Neural progenitor cell (in vitro differentiated cells): Measurements from ENCODE around the gene CAPN12. TPM values are rescaled to one million over a fixed set of nuclear protein-coding genes. Genes with fewer than 3 reads are reported as not detected.

Source experiments
- DNase-seq: peaks from one replicate; pipeline ENCODE4 v3.0.0-alpha.2; 2016; ENCODE audit warnings: low spot score
- H2AFZ ChIP-seq: fragments of 200-600 bp; sonication (generic); replicated peaks from 2 replicates; pipeline ENCODE4 v1.6.1; 2016; ENCODE audit warnings: antibody characterized with exemption
- H3F3A ChIP-seq: fragments of 200-600 bp; sonication (generic); 2 replicates; pipeline ENCODE4 v1.6.1; 2016; ENCODE audit warnings: antibody characterized with exemption, low read depth
- H3K27ac ChIP-seq: fragments of 200-600 bp; sonication (generic); 2 replicates; pipeline ENCODE4 v1.5.1; 2016; ENCODE audit warnings: mild to moderate bottlenecking
- H3K27me3 ChIP-seq: fragments of 200-600 bp; sonication (generic); 2 replicates; pipeline ENCODE4 v1.6.1; 2016; ENCODE audit warnings: mild to moderate bottlenecking, moderate library complexity
- H3K36me3 ChIP-seq: fragments of 200-600 bp; sonication (generic); 2 replicates; pipeline ENCODE4 v1.5.1; 2016
- H3K4me1 ChIP-seq: fragments of 200-600 bp; sonication (generic); 2 replicates; pipeline ENCODE4 v1.6.1; 2016; ENCODE audit warnings: mixed run types
- H3K4me2 ChIP-seq: fragments of 200-600 bp; sonication (generic); 2 replicates; pipeline ENCODE4 v1.6.1; 2016
- H3K4me3 ChIP-seq: fragments of 200-600 bp; sonication (generic); 2 replicates; pipeline ENCODE4 v1.5.1; 2016
- H3K79me2 ChIP-seq: fragments of 200-600 bp; sonication (generic); 2 replicates; pipeline ENCODE4 v1.6.1; 2016; ENCODE audit warnings: low read depth
- H3K9ac ChIP-seq: fragments of 200-600 bp; sonication (generic); 2 replicates; pipeline ENCODE4 v1.6.1; 2016
- H3K9me3 ChIP-seq: fragments of 200-600 bp; sonication (generic); 2 replicates; pipeline ENCODE4 v1.5.1; 2016; ENCODE audit warnings: low read depth
- H4K20me1 ChIP-seq: fragments of 200-600 bp; sonication (generic); 2 replicates; pipeline ENCODE4 v1.6.1; 2016; ENCODE audit warnings: low read depth
- H3K27ac Mint-ChIP-seq: 3 replicates; pipeline ENCODE4 v1.8.0; 2021; ENCODE audit warnings: mixed read lengths
- H3K27me3 Mint-ChIP-seq: 2 replicates; pipeline ENCODE4 v1.8.0; 2022; ENCODE audit warnings: low read depth, mild to moderate bottlenecking, inconsistent platforms, moderate library complexity, mixed read lengths; ENCODE audit not compliant: insufficient read depth
- H3K36me3 Mint-ChIP-seq: 3 replicates; pipeline ENCODE4 v1.8.0; 2021; ENCODE audit warnings: mixed read lengths
- H3K4me1 Mint-ChIP-seq: 3 replicates; pipeline ENCODE4 v1.8.0; 2021; ENCODE audit warnings: mixed read lengths
- H3K4me3 Mint-ChIP-seq: 3 replicates; pipeline ENCODE4 v1.8.0; 2021; ENCODE audit warnings: mild to moderate bottlenecking, moderate library complexity, mixed read lengths
- H3K9me3 Mint-ChIP-seq: 3 replicates; pipeline ENCODE4 v1.8.0; 2020; ENCODE audit warnings: mixed read lengths
- CTCF ChIP-seq: fragments of 200-600 bp; sonication (generic); IDR thresholded peaks from 2 replicates; pipeline ENCODE4 v1.5.1; 2017; ENCODE audit warnings: antibody characterized with exemption, mild to moderate bottlenecking
- EZH2 ChIP-seq: fragments of 200-600 bp; sonication (generic); IDR thresholded peaks from 2 replicates; pipeline ENCODE4 v1.6.1; 2017; ENCODE audit warnings: antibody characterized with exemption, mild to moderate bottlenecking, moderate library complexity
- EZH2phosphoT487 ChIP-seq: fragments of 200-600 bp; sonication (generic); IDR thresholded peaks from 2 replicates; pipeline ENCODE4 v1.6.1; 2017; ENCODE audit warnings: antibody characterized with exemption
- total RNA-seq: library from RNA; depleted of rRNA; stranded (reverse); fragments of >200 nt; gene quantifications from 2 replicates; pipeline ENCODE4 v1.2.3, GENCODE V29; 2015; ENCODE audit warnings: low replicate concordance

Gene CAPN12
- total RNA-seq, 1 donor from 2014 or later: 1.0 TPM

- no peak for TF ChIP-seq CTCF
- no peak for TF ChIP-seq EZH2
- TF ChIP-seq EZH2phosphoT487: no peak
- no peaks in the 10 kb centered on the region for H3F3A ChIP-seq
- Mint-ChIP-seq H3K4me3 (no peak overlapping the region), H3K4me1 (peaks cover 20% of the 10 kb centered on the region), H3K27me3 (no peaks in the 10 kb centered on the region), H3K9me3 (no peaks in the 10 kb centered on the region), H3K27ac (no peak overlapping the region), H3K36me3 (peaks cover 19% of the 10 kb centered on the region)
- H3K79me2 ChIP-seq: peaks cover 21% of the 10 kb centered on the region
- DNase-seq: no peak
- no peak overlapping the region for H2AFZ ChIP-seq
- H4K20me1 ChIP-seq: peaks cover 23% of the 10 kb centered on the region
- no peaks in the 10 kb centered on the region for H3K36me3 ChIP-seq
- H3K9ac ChIP-seq: no peak overlapping the region
- H3K4me2 ChIP-seq: no peak overlapping the region
- H3K4me3 ChIP-seq: no peak overlapping the region
- no peaks in the 10 kb centered on the region for H3K27me3 ChIP-seq
- no peaks in the 10 kb centered on the region for H3K9me3 ChIP-seq
- peaks cover 7% of the 10 kb centered on the region for H3K4me1 ChIP-seq
- no peak overlapping the region for H3K27ac ChIP-seq
These were observed 40.8 kb downstream of the CAPN12 start for GRCh38 chr19:38703509-38703908.

GRCh38 chr19:38702278-38702677 lies 42.0 kb downstream of the CAPN12 start:
- TF ChIP-seq EZH2 (no peak), EZH2phosphoT487 (no peak)
- peaks cover 35% of the 10 kb centered on the region for H4K20me1 ChIP-seq
- H3K27me3 ChIP-seq: no peaks in the 10 kb centered on the region
- no peaks in the 10 kb centered on the region for H3F3A ChIP-seq
- H2AFZ ChIP-seq: no peak overlapping the region
- no peaks in the 10 kb centered on the region for H3K36me3 ChIP-seq
- no peaks in the 10 kb centered on the region for H3K9me3 Mint-ChIP-seq
- H3K4me1 ChIP-seq: peaks cover 16% of the 10 kb centered on the region
- no peaks in the 10 kb centered on the region for H3K27me3 Mint-ChIP-seq
- H3K79me2 ChIP-seq: peaks cover 34% of the 10 kb centered on the region
- no peak overlapping the region for H3K9ac ChIP-seq
- H3K9me3 ChIP-seq: no peaks in the 10 kb centered on the region
- H3K4me3 Mint-ChIP-seq: no peak overlapping the region
- no peak overlapping the region for H3K27ac Mint-ChIP-seq
- H3K4me3 ChIP-seq: no peak overlapping the region
- H3K36me3 Mint-ChIP-seq: peaks cover 16% of the 10 kb centered on the region
- H3K27ac ChIP-seq: no peak overlapping the region
- no peak for DNase-seq
- peaks cover 30% of the 10 kb centered on the region for H3K4me1 Mint-ChIP-seq
- no peak overlapping the region for H3K4me2 ChIP-seq

GRCh38 chr19:38701455-38702063 lies 42.7 kb downstream of the CAPN12 start:
- Mint-ChIP-seq H3K4me3 (no peak overlapping the region), H3K36me3 (peaks cover 16% of the 10 kb centered on the region), H3K9me3 (no peaks in the 10 kb centered on the region), H3K27me3 (no peaks in the 10 kb centered on the region), H3K4me1 (peaks cover 37% of the 10 kb centered on the region), H3K27ac (no peak overlapping the region)
- Histone ChIP-seq H3K9me3 (no peaks in the 10 kb centered on the region), H3K9ac (no peak overlapping the region), H3K4me2 (no peak overlapping the region), H3K36me3 (no peaks in the 10 kb centered on the region), H2AFZ (no peak overlapping the region), H4K20me1 (peaks cover 39% of the 10 kb centered on the region), H3K4me3 (no peak overlapping the region), H3K27me3 (no peaks in the 10 kb centered on the region), H3K79me2 (peaks cover 41% of the 10 kb centered on the region), H3K4me1 (peaks cover 16% of the 10 kb centered on the region), H3K27ac (no peak overlapping the region), H3F3A (no peaks in the 10 kb centered on the region)
- DNase-seq: no peak
- no peak for TF ChIP-seq EZH2
- no peak for TF ChIP-seq EZH2phosphoT487
- TF ChIP-seq CTCF: no peak

GRCh38 chr19:38700902-38701454 lies 43.3 kb downstream of the CAPN12 start:
- peaks cover 39% of the 10 kb centered on the region for H4K20me1 ChIP-seq
- peaks cover 47% of the 10 kb centered on the region for H3K79me2 ChIP-seq

More at GRCh38 chr19:38700902-38701454, 43.3 kb downstream of the CAPN12 start:
- H2AFZ ChIP-seq: no peak overlapping the region
- Mint-ChIP-seq H3K4me1 (peaks cover 42% of the 10 kb centered on the region), H3K27ac (no peak overlapping the region), H3K36me3 (peaks cover 14% of the 10 kb centered on the region), H3K4me3 (no peak overlapping the region), H3K9me3 (no peaks in the 10 kb centered on the region), H3K27me3 (no peaks in the 10 kb centered on the region)
- no peaks in the 10 kb centered on the region for H3F3A ChIP-seq
- no peaks in the 10 kb centered on the region for H3K36me3 ChIP-seq
- peaks cover 16% of the 10 kb centered on the region for H3K4me1 ChIP-seq
- no peak overlapping the region for H3K27ac ChIP-seq
- no peaks in the 10 kb centered on the region for H3K9me3 ChIP-seq
- no peaks in the 10 kb centered on the region for H3K27me3 ChIP-seq
- no peak overlapping the region for H3K9ac ChIP-seq
- no peak overlapping the region for H3K4me3 ChIP-seq
- no peak overlapping the region for H3K4me2 ChIP-seq
- no peak for DNase-seq
- TF ChIP-seq EZH2phosphoT487 (no peak), EZH2 (no peak), CTCF (no peak)
